ENCODE data around the gene PDSS2.
"Not testable (repeated sequence)": the region's sequence is repeated elsewhere in the genome, so short reads cannot be mapped to it uniquely, and the experiment has no call there.

PDSS2 gene

GRCh38 chr6:107315114-107315513, 144.2 kb downstream of the PDSS2 start:
- no peak for DNase-seq

GRCh38 chr6:107314531-107314939, 144.8 kb downstream of the PDSS2 start:
- DNase-seq = no peak

GRCh38 chr6:107313776-107314175, 145.6 kb downstream of the PDSS2 start:
- DNase-seq = no peak

DNA sequence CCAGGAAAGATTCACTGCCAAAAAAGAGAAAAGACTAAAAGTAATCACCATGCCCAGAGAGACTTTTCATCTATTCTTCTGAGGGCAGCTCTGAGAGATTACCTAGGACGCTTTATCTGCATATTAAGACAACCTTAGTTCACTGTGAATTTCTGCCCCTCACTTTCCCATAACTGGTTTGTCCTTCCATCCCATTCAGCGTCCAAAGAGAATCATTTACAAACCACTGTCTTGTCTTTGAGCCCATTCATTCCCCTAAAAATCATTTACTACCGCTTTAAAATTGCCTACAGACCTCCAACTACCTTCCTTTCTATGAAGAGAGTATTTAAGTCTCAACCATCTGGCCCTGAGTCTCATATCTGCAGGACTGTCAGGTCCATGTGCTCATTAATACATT, 149.0 kb downstream of the PDSS2 start:
- no peak for DNase-seq

- DNase-seq = no peak
Measured at GRCh38 chr6:107308677-107309076, 150.7 kb downstream of the PDSS2 start.

- DNase-seq = not testable (repeated sequence)
Measured at GRCh38 chr6:107305994-107306393, 153.4 kb downstream of the PDSS2 start.

DNA sequence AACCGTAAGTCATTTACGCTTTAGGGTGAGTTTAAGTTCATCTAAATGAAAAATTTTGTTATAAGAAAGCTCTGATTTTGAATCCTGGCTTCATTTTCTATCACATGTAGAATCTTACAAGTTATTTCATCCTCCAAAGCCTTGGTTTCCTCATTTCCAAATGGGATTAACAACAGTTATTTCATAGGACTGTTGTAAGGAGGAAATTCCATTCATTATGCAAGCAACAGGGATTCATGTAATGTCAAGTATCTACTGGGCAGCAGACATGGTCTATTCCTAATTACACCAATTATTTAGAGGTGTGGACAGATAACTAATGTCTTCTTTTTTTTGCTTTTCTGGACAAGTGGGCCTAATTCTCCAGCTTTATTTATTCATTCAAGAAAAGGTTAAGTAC, 154.0 kb downstream of the PDSS2 start:
- no peak for DNase-seq

DNA sequence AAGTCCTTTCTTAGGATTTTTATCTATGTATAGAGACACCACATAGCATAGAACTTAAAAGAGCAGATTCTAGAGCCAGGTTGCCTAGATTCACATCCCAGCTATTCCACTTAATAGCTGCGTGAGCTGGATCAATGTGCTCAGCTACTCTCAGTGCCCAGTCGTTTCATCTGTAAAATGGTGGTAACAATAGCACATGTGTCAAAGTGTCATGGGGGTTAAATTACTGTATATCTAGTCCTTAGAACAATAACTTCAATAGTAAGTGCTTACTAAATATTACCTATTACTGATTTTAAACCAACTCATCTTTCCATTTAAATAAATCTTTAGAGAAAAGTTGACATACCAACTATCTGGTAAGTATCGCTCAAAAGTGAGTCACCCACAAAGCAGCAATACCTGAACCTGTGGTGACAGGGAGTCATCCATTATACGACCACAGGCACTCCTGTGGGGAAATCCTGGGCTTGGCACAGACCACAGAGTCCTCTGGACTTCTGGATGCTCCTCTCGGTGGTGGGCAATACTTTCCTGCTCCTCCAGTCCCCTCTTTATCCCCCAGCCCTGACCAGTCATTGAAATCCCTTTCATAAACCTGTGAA, 154.8 kb downstream of the PDSS2 start:
- no peak for DNase-seq

DNA sequence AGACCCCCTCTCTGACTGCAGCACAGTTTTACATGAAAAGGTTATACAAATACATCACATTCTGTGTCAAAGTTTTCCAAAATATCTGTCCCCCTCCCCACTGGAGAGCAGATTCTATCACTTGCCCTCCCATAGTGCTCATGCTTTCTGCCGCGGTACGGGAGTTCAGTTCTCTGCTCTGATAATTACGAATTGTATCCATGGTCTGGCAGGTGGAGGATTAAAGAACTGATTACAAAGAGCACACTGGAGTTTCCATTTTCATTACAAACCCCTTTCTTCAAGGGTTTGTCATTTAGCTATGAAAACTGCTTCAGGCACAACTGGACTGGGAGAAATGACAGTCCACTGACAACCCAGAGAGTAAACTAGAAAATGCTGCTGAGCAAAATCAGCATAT, 166.0 kb downstream of the PDSS2 start:
- no peak for DNase-seq

- DNase-seq = no peak
Measured at GRCh38 chr6:107292715-107293271, 166.6 kb downstream of the PDSS2 start.

DNA sequence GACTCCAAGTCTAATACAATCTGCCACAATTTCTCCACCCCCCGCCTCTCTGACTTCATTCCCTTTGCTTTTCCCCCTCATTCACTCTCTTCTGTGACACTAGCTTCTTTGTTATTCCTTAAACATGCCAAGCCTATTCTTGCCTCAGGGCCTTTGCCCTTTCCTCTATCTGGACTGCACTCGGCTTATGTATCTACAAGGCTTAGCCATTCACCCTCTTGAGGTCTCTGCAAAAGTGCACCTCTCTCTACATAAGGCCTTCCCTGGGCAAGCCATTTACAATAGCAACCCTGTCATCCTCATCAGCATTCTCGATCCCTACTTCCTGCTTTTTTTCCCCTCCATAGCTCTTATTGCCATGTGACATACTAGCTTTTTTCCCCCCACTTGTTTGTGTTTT, 168.9 kb downstream of the PDSS2 start:
- no peak for DNase-seq

- not testable (repeated sequence) for DNase-seq
Measured at GRCh38 chr6:107289258-107289657, 170.1 kb downstream of the PDSS2 start.

DNA sequence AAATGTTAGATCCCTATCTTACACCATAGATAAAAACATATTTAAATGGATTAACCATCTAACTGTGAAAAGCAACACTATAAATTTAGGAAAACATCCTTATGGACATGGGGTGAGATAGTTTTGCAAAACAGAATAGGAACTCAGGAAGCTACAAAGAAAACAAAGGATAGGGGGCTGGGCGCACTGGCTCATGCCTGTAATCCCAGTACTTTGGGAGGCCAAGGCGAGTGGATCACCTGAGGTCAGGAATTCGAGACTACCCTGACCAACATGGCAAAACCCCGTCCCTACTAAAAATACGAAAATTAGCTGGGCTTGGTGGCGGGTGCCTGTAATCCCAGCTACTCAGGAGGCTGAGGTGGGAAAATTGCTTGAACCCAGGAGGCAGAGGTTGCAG, 173.7 kb downstream of the PDSS2 start:
- not testable (repeated sequence) for DNase-seq

DNA sequence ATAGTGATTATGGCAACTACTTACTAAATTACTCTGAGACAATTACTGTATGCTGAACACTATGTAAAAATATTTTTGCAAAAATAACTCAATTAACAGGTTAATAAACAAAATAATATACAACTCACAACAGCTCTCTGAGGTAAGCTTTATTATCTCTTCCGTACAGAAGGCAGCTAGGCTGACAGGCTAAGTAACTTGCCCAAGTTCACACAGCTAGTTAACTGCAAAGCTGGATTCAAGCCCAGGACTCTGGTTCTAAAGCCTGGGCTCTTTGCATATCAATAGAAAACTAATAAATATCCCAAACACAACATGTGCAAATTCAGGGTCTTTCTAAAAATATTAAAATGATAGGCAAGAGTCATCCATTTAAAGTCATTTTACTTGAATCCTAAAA, 174.6 kb downstream of the PDSS2 start:
- no peak for DNase-seq

DNA sequence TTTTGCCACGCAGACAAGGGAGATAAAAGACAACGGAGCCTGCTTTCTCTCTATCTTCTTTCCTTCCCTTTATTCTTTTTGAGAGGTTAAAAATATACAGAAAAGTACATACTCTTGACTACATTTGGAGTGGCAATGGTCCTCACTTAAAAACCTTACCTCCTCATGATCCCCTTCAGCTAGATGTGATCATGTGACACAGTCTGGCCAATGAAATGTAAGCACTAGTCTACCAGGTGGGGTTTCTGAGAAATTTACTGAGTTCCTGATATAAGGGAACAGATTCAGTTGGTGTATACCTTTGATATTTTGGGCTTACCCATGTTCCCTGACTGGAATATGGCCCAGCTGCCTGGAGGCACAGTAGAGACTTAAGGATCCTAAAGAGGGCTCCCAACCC, 178.6 kb downstream of the PDSS2 start:
- DNase-seq = no peak

DNA sequence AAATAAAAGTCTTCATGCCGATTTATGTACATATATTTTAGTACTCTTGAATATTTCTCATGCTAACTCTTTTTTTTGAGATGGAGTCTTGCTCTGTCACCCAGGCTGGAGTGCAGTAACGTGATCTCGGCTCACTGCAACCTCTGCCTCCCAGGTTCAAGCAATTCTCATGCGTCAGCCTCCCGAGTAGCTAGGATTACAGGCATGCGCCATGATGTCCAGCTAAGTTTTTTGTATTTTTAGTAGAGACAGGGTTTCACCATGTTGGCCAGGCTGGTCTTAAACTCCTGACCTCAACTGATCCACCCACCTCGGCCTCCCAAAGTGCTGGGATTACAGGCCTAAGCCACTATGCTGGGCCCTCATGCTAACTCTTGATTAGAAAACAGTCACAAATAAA, 179.4 kb downstream of the PDSS2 start:
- not testable (repeated sequence) for DNase-seq

DNA sequence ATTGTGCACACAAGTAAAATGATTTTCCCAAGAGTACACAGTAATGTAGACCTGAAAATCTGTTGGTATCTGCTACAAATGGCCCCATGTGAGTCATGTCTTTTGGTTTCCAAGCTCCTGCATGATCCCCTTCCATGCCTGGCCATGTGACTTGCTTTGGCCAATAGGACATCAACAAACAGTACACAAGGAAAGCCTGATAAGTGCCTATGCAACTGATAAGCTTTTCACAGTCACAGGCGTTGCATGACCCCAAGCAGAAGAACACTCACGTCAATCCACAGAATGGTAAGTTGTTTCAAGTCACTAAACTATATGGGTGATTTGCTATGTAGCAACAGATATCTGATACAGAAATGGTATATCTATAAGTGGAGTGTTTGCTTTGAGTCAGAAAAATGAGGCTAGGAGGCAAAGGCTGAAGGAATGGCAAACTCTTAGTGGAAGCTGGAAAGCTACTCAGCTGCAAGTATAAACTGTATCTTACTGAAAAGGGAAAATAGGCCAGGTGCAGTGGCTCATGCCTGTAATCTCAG, 184.0 kb downstream of the PDSS2 start:
- no peak for DNase-seq

- no peak for DNase-seq
Measured at GRCh38 chr6:107274288-107274687, 185.1 kb downstream of the PDSS2 start.

DNA sequence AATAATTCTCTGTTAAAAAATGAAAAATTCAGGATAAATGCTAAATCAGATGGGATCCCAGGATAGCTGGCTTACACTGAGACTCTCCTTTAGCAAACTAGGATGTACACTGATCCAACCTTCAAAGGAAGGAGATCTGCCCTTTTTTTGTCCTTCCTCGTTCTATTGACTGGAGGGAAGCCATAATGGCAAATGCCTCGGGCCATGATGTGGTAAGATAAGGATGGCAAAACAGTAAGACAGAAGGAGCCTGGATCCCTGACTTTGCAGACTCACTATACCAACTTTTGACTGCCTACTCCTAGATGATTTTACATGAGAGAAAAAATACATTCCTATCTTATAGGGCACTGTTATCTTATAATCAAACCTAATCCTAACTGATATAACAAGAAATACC, 187.1 kb downstream of the PDSS2 start:
- no peak for DNase-seq

DNA sequence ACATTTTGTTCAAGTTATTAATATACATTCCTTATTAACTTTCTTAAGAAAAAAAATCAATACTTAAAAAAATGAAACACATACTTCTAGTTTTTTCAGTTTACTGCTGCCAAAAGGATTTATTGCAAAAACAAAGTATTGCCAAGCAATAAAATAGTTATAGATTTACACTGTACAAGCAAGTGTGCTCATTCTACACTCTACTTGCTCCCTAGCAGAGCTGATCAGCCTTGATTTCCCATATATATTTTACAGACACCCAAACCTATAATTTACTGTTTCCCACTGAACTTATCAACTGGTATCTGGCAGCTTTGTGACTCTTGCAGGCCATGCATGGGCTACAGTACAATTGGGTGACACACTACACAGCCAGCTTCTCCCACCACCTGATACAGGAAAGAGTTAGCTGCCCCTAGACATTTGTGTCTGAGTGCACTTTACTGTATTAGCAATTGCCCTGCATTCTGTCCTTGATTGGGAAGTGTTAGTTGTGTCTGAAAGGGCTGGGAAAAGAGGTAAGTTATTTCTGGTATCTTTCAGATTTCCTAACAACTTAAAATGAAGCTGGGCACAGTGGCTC, 188.1 kb downstream of the PDSS2 start:
- no peak for DNase-seq

DNA sequence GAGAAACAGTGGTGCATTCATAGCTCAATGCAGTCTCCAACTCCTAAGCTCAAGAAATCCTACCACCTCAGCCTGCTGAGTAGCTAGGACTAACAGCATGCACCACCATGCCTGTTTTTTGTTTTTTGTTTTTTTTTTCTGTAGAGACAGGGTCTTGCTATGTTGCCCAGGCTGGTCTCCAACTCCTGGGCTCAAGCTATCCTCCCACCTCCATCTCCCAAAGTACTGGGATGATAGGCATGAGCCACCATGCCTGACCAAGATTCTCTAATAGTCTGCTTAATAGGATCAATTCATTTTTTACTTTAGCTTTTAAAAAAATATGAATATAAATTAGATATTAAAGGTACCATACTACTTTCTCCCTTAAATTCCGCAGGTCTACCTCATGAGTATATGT, 191.7 kb downstream of the PDSS2 start:
- DNase-seq = no peak

DNA sequence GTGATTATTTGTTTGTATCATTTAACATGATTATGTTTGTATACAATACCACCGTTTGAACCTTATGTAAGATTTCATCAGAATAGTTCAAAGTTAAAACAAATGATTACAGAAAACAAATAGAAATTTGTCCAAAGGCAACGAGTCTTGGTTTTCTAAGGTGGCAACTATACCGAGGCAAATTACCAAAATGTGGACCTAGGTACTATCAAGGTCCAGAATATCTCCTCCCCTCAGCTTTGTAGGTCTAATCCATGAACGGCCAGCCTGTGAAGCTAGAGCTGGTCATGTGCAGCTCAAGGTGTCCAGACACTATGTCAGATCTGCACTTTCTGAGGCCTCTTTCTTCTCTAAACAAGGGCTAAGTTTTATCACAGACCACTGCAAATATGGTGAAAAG, 192.4 kb downstream of the PDSS2 start:
- DNase-seq = no peak

DNA sequence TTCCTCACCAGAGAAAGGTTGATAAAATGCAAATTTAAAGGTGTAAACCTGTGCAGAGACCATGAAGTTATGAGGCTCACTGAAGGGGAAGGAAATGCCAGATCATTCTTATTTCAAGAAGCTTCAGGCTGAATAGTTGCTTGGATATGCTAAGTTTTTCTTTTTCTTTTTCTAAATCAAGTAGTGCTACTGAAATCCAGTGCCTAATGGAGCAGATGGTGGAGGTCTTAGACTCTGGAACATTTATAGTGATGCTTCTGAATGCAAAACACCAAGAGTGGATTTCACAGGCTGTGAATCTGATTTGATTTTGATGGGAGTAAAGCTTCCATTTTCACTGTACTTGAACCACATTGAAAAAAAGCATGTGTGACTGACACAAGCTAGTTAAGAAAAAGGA, 192.8 kb downstream of the PDSS2 start:
- DNase-seq = no peak

- no peak for DNase-seq
Measured at GRCh38 chr6:107264357-107264840, 195.0 kb downstream of the PDSS2 start.
